ENCODE data around the gene IRAK3.

IRAK3 gene

DNA sequence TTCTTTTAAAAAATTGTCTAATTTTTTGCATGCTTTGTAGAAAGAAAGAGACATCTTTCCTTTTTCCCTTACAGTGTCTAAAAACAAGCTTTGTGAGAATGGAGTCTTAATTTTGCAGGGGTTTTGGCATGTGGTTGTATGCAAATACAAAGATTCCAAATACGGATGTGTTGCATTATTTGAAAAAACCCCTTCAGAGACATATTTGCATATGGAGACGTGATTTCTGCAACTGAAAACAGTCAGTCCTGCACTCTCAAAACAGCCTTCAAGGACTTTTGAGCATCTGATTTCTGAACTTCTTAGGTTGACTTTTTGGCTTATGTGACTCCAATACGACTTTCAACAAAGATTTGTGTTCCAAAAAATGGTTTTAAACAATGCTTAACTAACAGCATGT, 7.8 kb downstream of the IRAK3 start:
- TF ChIP-seq, protein P1, sequence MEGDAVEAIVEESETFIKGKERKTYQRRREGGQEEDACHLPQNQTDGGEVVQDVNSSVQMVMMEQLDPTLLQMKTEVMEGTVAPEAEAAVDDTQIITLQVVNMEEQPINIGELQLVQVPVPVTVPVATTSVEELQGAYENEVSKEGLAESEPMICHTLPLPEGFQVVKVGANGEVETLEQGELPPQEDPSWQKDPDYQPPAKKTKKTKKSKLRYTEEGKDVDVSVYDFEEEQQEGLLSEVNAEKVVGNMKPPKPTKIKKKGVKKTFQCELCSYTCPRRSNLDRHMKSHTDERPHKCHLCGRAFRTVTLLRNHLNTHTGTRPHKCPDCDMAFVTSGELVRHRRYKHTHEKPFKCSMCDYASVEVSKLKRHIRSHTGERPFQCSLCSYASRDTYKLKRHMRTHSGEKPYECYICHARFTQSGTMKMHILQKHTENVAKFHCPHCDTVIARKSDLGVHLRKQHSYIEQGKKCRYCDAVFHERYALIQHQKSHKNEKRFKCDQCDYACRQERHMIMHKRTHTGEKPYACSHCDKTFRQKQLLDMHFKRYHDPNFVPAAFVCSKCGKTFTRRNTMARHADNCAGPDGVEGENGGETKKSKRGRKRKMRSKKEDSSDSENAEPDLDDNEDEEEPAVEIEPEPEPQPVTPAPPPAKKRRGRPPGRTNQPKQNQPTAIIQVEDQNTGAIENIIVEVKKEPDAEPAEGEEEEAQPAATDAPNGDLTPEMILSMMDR (IDR thresholded peaks at IDR 0.05; ENCODE audit: unreplicated experiment in 3 of 3), result no peak
- peak overlapping the region in 1 of 3 experiments; percentile 24 for H3K27ac Mint-ChIP-seq

DNA sequence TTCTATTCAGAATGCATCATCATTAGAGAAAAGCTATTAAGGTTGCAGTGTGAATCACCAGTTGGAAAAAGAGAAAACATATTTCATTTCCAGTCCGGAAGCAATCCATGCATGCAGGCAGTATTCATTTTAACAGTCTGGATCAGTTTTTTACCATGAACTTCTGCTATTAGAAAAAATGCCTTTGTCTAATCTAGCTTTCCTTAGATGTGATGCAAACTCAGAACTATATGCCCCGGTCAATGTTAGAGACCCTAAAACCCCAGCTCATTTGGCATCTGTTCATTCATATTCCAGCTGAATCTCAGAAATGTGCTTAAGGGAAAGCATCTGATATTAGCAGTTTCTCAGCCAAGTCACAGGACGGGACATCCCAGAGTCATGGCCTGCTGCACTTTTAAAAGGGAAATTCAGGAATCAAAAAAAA, 8.5 kb downstream of the IRAK3 start:
- H3K4me1 Mint-ChIP-seq, result peaks cover 9% of the 10 kb centered on the region
- TF ChIP-seq, protein P1 (IDR thresholded peaks at IDR 0.05; ENCODE audit: unreplicated experiment in 3 of 3), result no peak
- H3K9me3 Mint-ChIP-seq, result no peaks in the 10 kb centered on the region
- H3K36me3 Mint-ChIP-seq (ENCODE audit: low read depth), result no peaks in the 10 kb centered on the region
- peak overlapping the region in 1 of 3 experiments; percentile 24 for H3K27ac Mint-ChIP-seq
- peaks cover 7% of the 10 kb centered on the region for H3K27me3 Mint-ChIP-seq (ENCODE audit: low read depth)
- no peak overlapping the region for H3K4me3 Mint-ChIP-seq

More for the DNA sequence above, 7.8 kb downstream of the IRAK3 start:
- Mint-ChIP-seq H3K27me3 (ENCODE audit: low read depth) (peaks cover 4% of the 10 kb centered on the region), H3K9me3 (no peaks in the 10 kb centered on the region), H3K4me3 (no peak overlapping the region), H3K4me1 (peaks cover 9% of the 10 kb centered on the region), H3K36me3 (ENCODE audit: low read depth) (no peaks in the 10 kb centered on the region)

DNA sequence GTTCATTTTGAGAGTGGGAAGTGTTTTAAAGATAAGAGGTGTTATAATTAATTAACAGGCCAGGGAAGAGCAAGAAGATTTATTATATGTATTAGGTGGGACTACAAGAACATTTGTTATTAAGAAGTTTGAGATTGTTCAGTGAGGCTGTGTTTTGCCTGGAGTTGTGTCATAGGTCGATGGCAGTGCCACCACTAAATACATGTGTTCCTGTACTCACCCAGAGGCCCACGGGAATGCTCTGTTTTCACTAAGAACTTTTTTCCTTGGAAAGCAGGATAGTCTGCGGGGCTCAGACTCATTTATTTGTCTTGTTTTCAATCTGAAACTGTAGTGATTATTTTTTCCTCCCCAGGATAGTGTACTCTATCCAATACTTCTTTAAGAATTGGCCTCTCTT, 10.1 kb downstream of the IRAK3 start:
- Mint-ChIP-seq H3K9me3 (no peaks in the 10 kb centered on the region), H3K36me3 (ENCODE audit: low read depth) (no peaks in the 10 kb centered on the region), H3K27ac (no peak overlapping the region), H3K27me3 (ENCODE audit: low read depth) (peaks cover 6% of the 10 kb centered on the region), H3K4me1 (peaks cover 9% of the 10 kb centered on the region), H3K4me3 (no peak overlapping the region)
- TF ChIP-seq, protein P1 (IDR thresholded peaks at IDR 0.05; ENCODE audit: unreplicated experiment in 3 of 3), result no peak

DNA sequence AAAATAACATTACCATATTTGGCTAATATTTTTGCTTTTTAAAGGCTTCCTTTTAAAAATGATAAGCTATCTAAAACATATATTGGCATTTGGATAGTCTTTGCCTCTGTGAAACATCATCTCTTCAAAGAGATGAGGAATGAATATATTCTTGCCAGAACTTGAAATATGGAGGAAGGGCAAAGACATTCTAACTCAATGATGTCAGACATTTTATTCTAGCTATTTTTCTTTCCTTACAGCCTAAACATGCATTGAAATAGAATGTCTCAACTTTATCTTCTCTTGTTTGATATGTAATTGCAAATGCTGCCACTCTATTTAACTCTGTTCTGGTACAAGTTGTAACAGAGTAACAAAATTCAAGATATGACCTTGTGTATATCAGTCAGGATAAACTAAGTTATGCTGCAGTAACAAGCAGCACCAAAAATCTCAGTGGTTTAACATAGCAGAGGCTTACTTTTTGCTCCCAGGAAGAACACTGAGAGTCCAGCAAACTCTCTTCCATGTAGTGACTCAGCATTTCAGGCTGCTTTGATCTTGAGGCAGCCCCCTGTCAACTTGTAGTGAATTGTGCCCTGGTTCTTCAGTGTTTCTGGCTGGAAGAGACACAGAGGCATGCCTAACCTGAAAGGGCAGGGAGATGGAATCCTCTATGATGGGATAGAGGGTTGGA, 11.0 kb downstream of the IRAK3 start:
- Mint-ChIP-seq H3K4me3 (no peak overlapping the region), H3K9me3 (no peaks in the 10 kb centered on the region), H3K4me1 (peaks cover 9% of the 10 kb centered on the region), H3K27me3 (ENCODE audit: low read depth) (peaks cover 4% of the 10 kb centered on the region), H3K27ac (no peak overlapping the region), H3K36me3 (ENCODE audit: low read depth) (no peaks in the 10 kb centered on the region)
- TF ChIP-seq, protein P1 (IDR thresholded peaks at IDR 0.05; ENCODE audit: unreplicated experiment in 3 of 3), result no peak

DNA sequence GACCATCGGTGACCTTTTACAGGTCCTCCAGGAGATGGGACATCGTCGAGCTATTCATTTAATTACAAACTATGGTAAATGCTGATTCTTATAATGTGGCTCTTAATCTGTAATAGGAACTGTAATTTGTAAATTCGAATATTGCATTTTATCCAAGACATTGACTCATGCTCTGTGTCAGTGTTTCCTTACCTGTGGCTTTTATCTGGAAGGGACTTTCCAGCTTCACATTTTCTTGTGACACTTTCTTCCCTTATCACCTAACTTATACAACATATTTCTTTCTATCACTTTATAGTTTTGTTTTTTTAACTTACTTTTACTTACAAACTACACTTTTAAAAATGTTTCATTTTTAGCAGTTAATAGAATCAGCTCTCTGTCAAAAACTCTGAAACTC, 14.8 kb downstream of the IRAK3 start:
- no peak overlapping the region for H3K4me3 Mint-ChIP-seq
- H3K27me3 Mint-ChIP-seq (ENCODE audit: low read depth), result peaks cover 4% of the 10 kb centered on the region
- peaks cover 5% of the 10 kb centered on the region for H3K9me3 Mint-ChIP-seq
- TF ChIP-seq, protein P1 (IDR thresholded peaks at IDR 0.05; ENCODE audit: unreplicated experiment in 3 of 3), result no peak
- no peak overlapping the region for H3K27ac Mint-ChIP-seq
- H3K36me3 Mint-ChIP-seq (ENCODE audit: low read depth), result no peaks in the 10 kb centered on the region
- H3K4me1 Mint-ChIP-seq, result no peaks in the 10 kb centered on the region

DNA sequence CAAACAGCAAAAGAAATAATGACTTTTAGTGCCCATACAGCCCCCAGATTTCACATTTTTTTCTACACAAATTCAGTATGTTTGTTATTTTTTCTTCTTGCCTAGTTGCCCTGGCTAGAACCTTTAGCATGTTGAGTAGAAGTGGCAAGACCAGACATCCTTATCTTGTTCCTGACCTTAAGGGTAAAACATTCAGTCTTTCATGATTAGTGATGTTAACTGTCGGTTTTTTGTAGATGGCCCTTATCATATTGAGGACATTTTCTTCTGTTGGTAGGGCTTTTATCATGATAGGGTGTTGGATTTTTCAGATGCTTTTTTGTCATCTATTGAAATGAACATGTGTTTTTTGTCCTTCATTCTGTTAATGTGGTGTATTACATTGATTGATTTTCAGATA, 17.1 kb downstream of the IRAK3 start:
- TF ChIP-seq, protein P1 (IDR thresholded peaks at IDR 0.05; ENCODE audit: unreplicated experiment in 3 of 3), result no peak
- H3K27me3 Mint-ChIP-seq (ENCODE audit: low read depth), result peaks cover 4% of the 10 kb centered on the region
- H3K27ac Mint-ChIP-seq, result no peak overlapping the region
- no peak overlapping the region for H3K4me3 Mint-ChIP-seq
- no peaks in the 10 kb centered on the region for H3K36me3 Mint-ChIP-seq (ENCODE audit: low read depth)
- H3K4me1 Mint-ChIP-seq, result no peaks in the 10 kb centered on the region
- peaks cover 5% of the 10 kb centered on the region for H3K9me3 Mint-ChIP-seq
